AG04449 (cell line): ENCODE data around the gene WNT6.
A peak's percentile ranks its signal among the peaks of the same experiment; 100 is the strongest.

ENCODE experiments used
- CTCF ChIA-PET: fragments of 350-600 bp; formaldehyde crosslinking; extraction: SDS; loops from one replicate; lab custom pipeline; 2021; ENCODE audit warnings: antibody characterized with exemption; lab: Yijun Ruan, JAX
- POLR2A ChIA-PET: fragments of 400-600, 350-600 bp; formaldehyde crosslinking; extraction: SDS; loops from one replicate; lab custom pipeline; 2020; ENCODE audit warnings: antibody characterized with exemption, inconsistent platforms; lab: Yijun Ruan, JAX
- DNase-seq: peaks from one replicate; pipeline ENCODE4 v3.0.0-alpha.2; 2010; ENCODE audit warnings: low read depth, low spot score
- H3K4me3 ChIP-seq: 2 replicates; pipeline ENCODE4 v1.5.1; 2011; ENCODE audit warnings: low read depth, mild to moderate bottlenecking, control low read depth, low read length
- TF ChIP-seq, protein P1 (sequence below): IDR thresholded peaks from one replicate; pipeline ENCODE4 v1.5.1; 2011; ENCODE audit warnings: mild to moderate bottlenecking, moderate library complexity, low read length, control low read depth, inconsistent platforms; ENCODE audit not compliant: insufficient read depth; ENCODE audit errors: missing control alignments

The WNT6 gene

GRCh38 chr2:218897394-218898108, 37.9 kb downstream of the WNT6 start:
- DNase-seq: no peak
- POLR2A ChIA-PET: no interaction called here
- TF ChIP-seq, protein P1, sequence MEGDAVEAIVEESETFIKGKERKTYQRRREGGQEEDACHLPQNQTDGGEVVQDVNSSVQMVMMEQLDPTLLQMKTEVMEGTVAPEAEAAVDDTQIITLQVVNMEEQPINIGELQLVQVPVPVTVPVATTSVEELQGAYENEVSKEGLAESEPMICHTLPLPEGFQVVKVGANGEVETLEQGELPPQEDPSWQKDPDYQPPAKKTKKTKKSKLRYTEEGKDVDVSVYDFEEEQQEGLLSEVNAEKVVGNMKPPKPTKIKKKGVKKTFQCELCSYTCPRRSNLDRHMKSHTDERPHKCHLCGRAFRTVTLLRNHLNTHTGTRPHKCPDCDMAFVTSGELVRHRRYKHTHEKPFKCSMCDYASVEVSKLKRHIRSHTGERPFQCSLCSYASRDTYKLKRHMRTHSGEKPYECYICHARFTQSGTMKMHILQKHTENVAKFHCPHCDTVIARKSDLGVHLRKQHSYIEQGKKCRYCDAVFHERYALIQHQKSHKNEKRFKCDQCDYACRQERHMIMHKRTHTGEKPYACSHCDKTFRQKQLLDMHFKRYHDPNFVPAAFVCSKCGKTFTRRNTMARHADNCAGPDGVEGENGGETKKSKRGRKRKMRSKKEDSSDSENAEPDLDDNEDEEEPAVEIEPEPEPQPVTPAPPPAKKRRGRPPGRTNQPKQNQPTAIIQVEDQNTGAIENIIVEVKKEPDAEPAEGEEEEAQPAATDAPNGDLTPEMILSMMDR: no peak
- H3K4me3 ChIP-seq: no peak overlapping the region
- CTCF ChIA-PET: interaction anchor here (0.8 to 16.3 kb wide), 25 partner anchors 9 to 257 kb away, joined by 3 to 453 read pairs (median 4); partner anchors contain the start of genes CDK5R2, WNT10A and WNT6

DNA sequence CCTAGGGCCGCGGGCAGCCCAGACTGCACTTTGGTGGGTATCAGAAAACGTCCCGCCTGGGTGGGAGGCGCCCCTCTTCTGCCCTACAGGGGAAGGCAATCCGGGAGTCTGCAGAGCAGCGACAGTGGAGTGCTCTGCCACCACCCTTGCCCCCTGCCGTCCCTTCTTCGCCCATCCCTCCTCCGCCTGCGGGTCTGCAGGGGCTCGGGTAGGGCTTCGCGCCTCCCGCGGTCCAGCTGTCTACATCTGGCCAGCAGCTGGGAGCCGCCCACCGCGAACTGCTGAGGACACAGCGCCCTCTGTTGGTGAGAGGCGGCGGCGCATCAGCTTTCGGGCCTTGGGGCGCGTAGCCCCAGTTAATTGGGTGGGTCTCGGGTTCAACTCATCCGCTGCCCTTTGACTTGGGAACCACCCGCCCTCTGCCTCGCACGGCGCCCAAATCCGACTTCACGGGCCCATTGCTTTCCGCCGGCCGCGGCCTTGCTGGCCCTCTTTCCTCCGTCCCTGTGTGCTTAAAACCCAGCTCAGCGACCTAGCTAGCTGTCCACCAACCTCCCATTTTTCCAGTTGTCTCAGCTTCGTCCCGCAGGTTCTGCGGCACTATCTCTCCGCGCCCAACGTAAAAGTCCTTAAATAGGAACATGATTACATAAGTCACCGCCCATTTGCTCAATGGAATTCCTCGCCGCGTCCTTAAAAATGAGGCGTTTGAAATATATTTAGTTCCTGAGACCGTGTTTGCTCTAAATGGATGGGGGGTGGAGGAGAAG, 38.7 kb downstream of the WNT6 start:
- ChIA-PET POLR2A (interaction anchor here (0.8 kb wide), 1 partner anchor 28 kb away, joined by 3 read pairs; no protein-coding TSS in a partner anchor), CTCF (interaction anchor here (0.8 to 16.3 kb wide), 28 partner anchors 8 to 257 kb away, joined by 3 to 453 read pairs (median 4); partner anchors contain the start of genes CDK5R2, WNT10A and WNT6)
- DNase-seq: no peak

GRCh38 chr2:218899147-218899546, 39.5 kb downstream of the WNT6 start:
- H3K4me3 ChIP-seq: no peak overlapping the region
- ChIA-PET CTCF (interaction anchor here (0.8 to 16.3 kb wide), 15 partner anchors 9 to 204 kb away, joined by 3 to 453 read pairs (median 4); partner anchors contain the start of genes CDK5R2, WNT10A and WNT6), POLR2A (no interaction called here)
- TF ChIP-seq, protein P1: no peak
- no peak for DNase-seq

More for the DNA sequence above, 38.7 kb downstream of the WNT6 start:
- no peak overlapping the region for H3K4me3 ChIP-seq
- TF ChIP-seq, protein P1: peak; percentile 90

GRCh38 chr2:218902427-218902826, 42.8 kb downstream of the WNT6 start:
- no peak overlapping the region for H3K4me3 ChIP-seq
- no peak for DNase-seq
- CTCF ChIA-PET: interaction anchor here (1.7 to 5.5 kb wide), 3 partner anchors 8 to 27 kb away, joined by 4 to 30 read pairs (median 5); no protein-coding TSS in a partner anchor
- POLR2A ChIA-PET: no interaction called here
- TF ChIP-seq, protein P1: no peak

- TF ChIP-seq, protein P1: no peak
- ChIA-PET CTCF (interaction anchor here (1.3 to 5.5 kb wide), 2 partner anchors 29 to 109 kb away, joined by 4 to 30 read pairs; no protein-coding TSS in a partner anchor), POLR2A (no interaction called here)
- H3K4me3 ChIP-seq: no peak overlapping the region
- no peak for DNase-seq
Observed at GRCh38 chr2:218904176-218904575, 44.6 kb downstream of the WNT6 start.
